Endothelial cell of umbilical vein (primary cell): Measurements from ENCODE around the gene CCDC86. TPM values are rescaled to one million over a fixed set of nuclear protein-coding genes. Genes with fewer than 3 reads are reported as not detected.

Experiments
- BruUV-seq: library from RNA; stranded (reverse); fragments of 400-500 nt; replicated peaks from 2 replicates; lab custom pipeline; 2021; lab: Mats Ljungman, UMichigan
- CTCF ChIA-PET: fragments of 300-600, 350-600 bp; sonication (Branson Sonifier 250); formaldehyde crosslinking; loops from one replicate; lab custom pipeline; 2021; ENCODE audit warnings: antibody characterized with exemption, inconsistent platforms; lab: Charles Lee
- POLR2A ChIA-PET: fragments of 300-600, 350-600 bp; sonication (Branson Sonifier 250); formaldehyde crosslinking; loops from one replicate; lab custom pipeline; 2021; ENCODE audit warnings: antibody characterized with exemption, inconsistent platforms; lab: Charles Lee
- DNase-seq: peaks from one replicate; pipeline ENCODE4 v3.0.0-alpha.2; 2011; ENCODE audit warnings: low read depth, low spot score
- FAIRE-seq: peaks from 2 replicates; lab custom pipeline; 2011; peaks lifted over from hg19 to GRCh38; lab: Jason Lieb, UNC
- H2AFZ ChIP-seq: 2 replicates; pipeline ENCODE4 v1.6.0; 2012; ENCODE audit warnings: low read depth, low read length, control low read depth, inconsistent platforms
- H3K27ac ChIP-seq: 2 replicates; pipeline ENCODE4 v1.5.1; 2011; ENCODE audit warnings: low read depth, mild to moderate bottlenecking, control low read depth, low read length, moderate library complexity; ENCODE audit not compliant: insufficient read depth
- H3K27me3 ChIP-seq, 2 experiments: 2 replicates each; pipeline versions ENCODE4 v1.6.0 to v1.6.1; 2011; ENCODE audit warnings: low read length in 2 of 2, mixed read lengths in 1 of 2; ENCODE audit not compliant: control insufficient read depth in 2 of 2, insufficient read depth in 2 of 2
- H3K36me3 ChIP-seq, 2 experiments: 2 replicates in 1 of 2; 3 replicates in 1 of 2; pipeline ENCODE4 v1.5.1; 2011; ENCODE audit warnings: low read length in 2 of 2, mild to moderate bottlenecking in 1 of 2, moderate library complexity in 1 of 2; ENCODE audit not compliant: control insufficient read depth in 2 of 2, insufficient read depth in 2 of 2; ENCODE audit errors: extremely low read depth in 1 of 2
- H3K4me1 ChIP-seq: 3 replicates; pipeline ENCODE4 v1.5.1; 2011; ENCODE audit warnings: mild to moderate bottlenecking, low read length; ENCODE audit not compliant: control insufficient read depth, insufficient read depth; ENCODE audit errors: extremely low read depth
- H3K4me2 ChIP-seq: 2 replicates; pipeline ENCODE4 v1.6.1; 2011; ENCODE audit warnings: low read length, control low read depth, mixed read lengths; ENCODE audit not compliant: insufficient read depth
- H3K4me3 ChIP-seq, 3 experiments: fragments of 200-600 bp in 1 of 3; sonication (generic), shearing (Covaris generic) in 1 of 3; replicated peaks in 1 of 3; 2 replicates each; pipeline ENCODE4 v1.5.1; 2011 to 2016; ENCODE audit warnings: control low read depth in 3 of 3, low read length in 3 of 3, mild to moderate bottlenecking in 2 of 3, inconsistent platforms in 1 of 3, low read depth in 1 of 3, moderate library complexity in 1 of 3; ENCODE audit not compliant: insufficient read depth in 1 of 3
- H3K79me2 ChIP-seq: 2 replicates; pipeline ENCODE4 v1.6.0; 2012; ENCODE audit warnings: low read length, inconsistent platforms; ENCODE audit not compliant: control insufficient read depth, insufficient read depth
- H3K9ac ChIP-seq: replicated peaks from 2 replicates; pipeline ENCODE3; 2011; ENCODE audit warnings: low read length, control low read depth; ENCODE audit not compliant: insufficient read depth; ENCODE audit errors: extremely low read depth
- H3K9me1 ChIP-seq: replicated peaks from 3 replicates; pipeline ENCODE4 v1.6.0; 2011; ENCODE audit warnings: mild to moderate bottlenecking, low read length; ENCODE audit not compliant: control insufficient read depth, insufficient read depth; ENCODE audit errors: extremely low read depth
- H3K9me3 ChIP-seq: replicated peaks from 2 replicates; pipeline ENCODE4 v1.5.1; 2012; ENCODE audit warnings: low read length, inconsistent platforms; ENCODE audit not compliant: control insufficient read depth, insufficient read depth
- H4K20me1 ChIP-seq: replicated peaks from 2 replicates; pipeline ENCODE3; 2011; ENCODE audit warnings: mild to moderate bottlenecking, low read length; ENCODE audit not compliant: control insufficient read depth, insufficient read depth; ENCODE audit errors: extremely low read depth
- CTCF ChIP-seq, 2 donors: IDR thresholded peaks; 1 replicate in 1 of 2; 2 replicates in 1 of 2; pipeline ENCODE4 v1.5.1; 2011; ENCODE audit warnings: low read length in 2 of 2, mild to moderate bottlenecking in 2 of 2, moderate library complexity in 2 of 2, control low read depth in 1 of 2, inconsistent platforms in 1 of 2, low read depth in 1 of 2; ENCODE audit not compliant: insufficient read depth in 1 of 2; ENCODE audit errors: extremely low read depth in 1 of 2
- EZH2 ChIP-seq: IDR thresholded peaks from 2 replicates; pipeline ENCODE4 v1.6.1; 2012; ENCODE audit warnings: borderline replicate concordance, low read depth, mild to moderate bottlenecking, moderate library complexity, low read length, inconsistent platforms; ENCODE audit not compliant: severe bottlenecking
- GATA2 ChIP-seq: IDR thresholded peaks from 2 replicates; pipeline ENCODE4 v1.7.0; 2011; ENCODE audit warnings: low read depth, mild to moderate bottlenecking, moderate library complexity, mixed read lengths, low read length; ENCODE audit not compliant: insufficient read length, insufficient read depth
- JUN ChIP-seq: IDR thresholded peaks from 2 replicates; pipeline ENCODE4 v1.6.1; 2011; ENCODE audit warnings: borderline replicate concordance, low read depth; ENCODE audit not compliant: insufficient read length, insufficient read depth
- MAX ChIP-seq: IDR thresholded peaks from 2 replicates; pipeline ENCODE4 v1.6.1; 2011; ENCODE audit not compliant: insufficient read depth, insufficient read length
- MYC ChIP-seq: IDR thresholded peaks from one replicate; pipeline ENCODE4 v1.6.1; 2011; ENCODE audit warnings: mild to moderate bottlenecking, low read depth, low read length
- POLR2AphosphoS5 ChIP-seq: IDR thresholded peaks from 2 replicates; pipeline ENCODE4 v1.6.1; 2012; ENCODE audit warnings: low read depth, mild to moderate bottlenecking, control low read depth, low read length, moderate library complexity; ENCODE audit not compliant: insufficient read depth
- dilution Hi-C: fragments of 300-500 bp; cut with MboI; formaldehyde crosslinking; loops from one replicate; pipeline ENCODE4 v1.15.0; 2019; ENCODE audit warnings: low sequenced_read_pairs; ENCODE audit not compliant: extremely low pct_ligation_motif_present
- intact Hi-C: fragments of 100-400 bp; cut with micrococcal nuclease; formaldehyde crosslinking; loops from one replicate; pipeline ENCODE4 v1.10.0; 2022
- polyA plus RNA-seq, 4 experiments: library from polyadenylated mRNA; depleted of rRNA in 3 of 4; stranded (reverse) in 3 of 4; unstranded in 1 of 4; fragments of >200 nt; gene quantifications; 2 replicates each; pipeline versions ENCODE4 v1.2.1 to v1.2.3, GENCODE V29; 2011 to 2012; ENCODE audit warnings: missing spikeins in 1 of 4
- total RNA-seq: library from RNA; stranded (reverse); gene quantifications from 2 replicates; pipeline ENCODE4 v1.2.3, GENCODE V29; 2021

The CCDC86 gene
- total and polyA plus RNA-seq, 2 donors (not counting 3 experiments of a cell fraction or from before 2014, with no cell fraction given) = 29.8 to 60.8 TPM

- TF ChIP-seq JUN (no peak), MYC (no peak), CTCF (IDR thresholded peaks at IDR 0.05; ENCODE audit: extremely low read depth in 1 of 2, insufficient read depth in 1 of 2, low read depth in 1 of 2, low read length in 2 of 2) (no peak), GATA2 (no peak), POLR2AphosphoS5 (no peak), EZH2 (no peak), MAX (no peak)
- Histone ChIP-seq H3K9ac (no peak overlapping the region), H3K4me2 (no peak overlapping the region), H2AFZ (no peak overlapping the region), H3K9me3 (no peaks in the 10 kb centered on the region), H3K4me3 (no peak overlapping the region), H3K27me3 (no peaks in the 10 kb centered on the region), H3K79me2 (no peaks in the 10 kb centered on the region), H3K36me3 (no peaks in the 10 kb centered on the region), H3K27ac (no peak overlapping the region), H3K4me1 (no peaks in the 10 kb centered on the region), H3K9me1 (no peaks in the 10 kb centered on the region), H4K20me1 (no peaks in the 10 kb centered on the region)
- no peak for FAIRE-seq
- CTCF ChIA-PET = interaction anchor here (1.2 to 2.2 kb wide), 6 partner anchors 13 to 37 kb away, joined by 3 to 11 read pairs (median 6); partner anchors contain the start of gene PTGDR2
- DNase-seq = no peak
- POLR2A ChIA-PET = no interaction called here
- intact Hi-C loops = loop anchor here (1.0 kb wide), 1 partner anchor 29 kb away; no protein-coding TSS in a partner anchor
- BruUV-seq = no TSS peak
- dilution Hi-C loops = no loop called here
Measured at GRCh38 chr11:60867871-60868681, 26.2 kb downstream of the CCDC86 start.
